ENCODE results near the gene METTL16.
"Not testable (repeated sequence)": the region's sequence is repeated elsewhere in the genome, so short reads cannot be mapped to it uniquely, and the experiment has no call there.

The METTL16 gene

GRCh38 chr17:2452216-2452750 lies 59.4 kb downstream of the METTL16 start:
- DNase-seq (ENCODE audit: low read depth, low spot score), result no peak

- no peak for DNase-seq (ENCODE audit: low read depth, low spot score)
Measured at GRCh38 chr17:2450016-2450650, 61.6 kb downstream of the METTL16 start.

GRCh38 chr17:2449486-2449885 lies 62.2 kb downstream of the METTL16 start:
- DNase-seq (ENCODE audit: low read depth, low spot score), result no peak

GRCh38 chr17:2447479-2447878 lies 64.2 kb downstream of the METTL16 start:
- DNase-seq (ENCODE audit: low read depth, low spot score), result not testable (repeated sequence)

GRCh38 chr17:2445638-2446037 lies 66.0 kb downstream of the METTL16 start:
- DNase-seq (ENCODE audit: low read depth, low spot score), result no peak

GRCh38 chr17:2444382-2444781 lies 67.3 kb downstream of the METTL16 start:
- no peak for DNase-seq (ENCODE audit: low read depth, low spot score)

- no peak for DNase-seq (ENCODE audit: low read depth, low spot score)
Measured at GRCh38 chr17:2442166-2442565, 69.5 kb downstream of the METTL16 start.

GRCh38 chr17:2440930-2441329 lies 70.8 kb downstream of the METTL16 start:
- DNase-seq (ENCODE audit: low read depth, low spot score), result no peak

GRCh38 chr17:2439997-2440396 lies 71.7 kb downstream of the METTL16 start:
- DNase-seq (ENCODE audit: low read depth, low spot score), result not testable (repeated sequence)

GRCh38 chr17:2438823-2439222 lies 72.9 kb downstream of the METTL16 start:
- DNase-seq (ENCODE audit: low read depth, low spot score), result no peak

- no peak for DNase-seq (ENCODE audit: low read depth, low spot score)
Measured at GRCh38 chr17:2436316-2436905, 75.3 kb downstream of the METTL16 start.

- no peak for DNase-seq (ENCODE audit: low read depth, low spot score)
Measured at GRCh38 chr17:2435862-2436261, 75.8 kb downstream of the METTL16 start.

GRCh38 chr17:2435181-2435741 lies 76.4 kb downstream of the METTL16 start:
- DNase-seq (ENCODE audit: low read depth, low spot score), result peak; percentile 34

- DNase-seq (ENCODE audit: low read depth, low spot score), result no peak
Measured at GRCh38 chr17:2433696-2434095, 78.0 kb downstream of the METTL16 start.

- no peak for DNase-seq (ENCODE audit: low read depth, low spot score)
Measured at GRCh38 chr17:2427910-2428309, 83.8 kb downstream of the METTL16 start.

GRCh38 chr17:2427215-2427614 lies 84.5 kb downstream of the METTL16 start:
- no peak for DNase-seq (ENCODE audit: low read depth, low spot score)

- no peak for DNase-seq (ENCODE audit: low read depth, low spot score)
Measured at GRCh38 chr17:2423271-2423670, 88.4 kb downstream of the METTL16 start.

- no peak for DNase-seq (ENCODE audit: low read depth, low spot score)
Measured at GRCh38 chr17:2421315-2422147, 90.2 kb downstream of the METTL16 start.

- DNase-seq (ENCODE audit: low read depth, low spot score), result no peak
Measured at GRCh38 chr17:2420176-2420575, 91.5 kb downstream of the METTL16 start.

- no peak for DNase-seq (ENCODE audit: low read depth, low spot score)
Measured at GRCh38 chr17:2419486-2419885, 92.2 kb downstream of the METTL16 start.

GRCh38 chr17:2418572-2418971 lies 93.1 kb downstream of the METTL16 start:
- no peak for DNase-seq (ENCODE audit: low read depth, low spot score)
